CD1c-positive myeloid dendritic cell (primary cell): ENCODE measurements around the gene RPL10.

Experiments used
- DNase-seq: peaks from one replicate; pipeline ENCODE4 v3.0.0-alpha.2; 2016; ENCODE audit errors: extremely low spot score

The RPL10 gene

GRCh38 chrX:154449618-154450017 is 51.4 kb downstream of the RPL10 start:
- DNase-seq: no peak

GRCh38 chrX:154450312-154450711 is 52.1 kb downstream of the RPL10 start:
- no peak for DNase-seq
